Right lung (tissue), 5 donors: ENCODE data around the gene USP9Y. TPM values are rescaled to one million over a fixed set of nuclear protein-coding genes. Genes with fewer than 3 reads are reported as not detected.

ENCODE experiments used
- polyA plus RNA-seq, 5 donors: library from polyadenylated mRNA; unstranded; fragments of 120-200 nt; gene quantifications; one replicate each; pipeline versions ENCODE4 v1.2.1 to v1.2.3, GENCODE V29; 2013; ENCODE audit warnings: inconsistent platforms in 1 of 5, low replicate concordance in 1 of 5; ENCODE audit not compliant: insufficient read length in 5 of 5, insufficient read depth in 1 of 5

USP9Y gene
- polyA plus RNA-seq, 5 donors = 0.19 to 64.5 (median 1.2) TPM

Other genes starting within 250 kb of the USP9Y start
- gene DDX3Y, start 203.6 kb downstream of the USP9Y start, polyA plus RNA-seq = 100 to 1,000 TPM in 2 of 5 donors, 1 to 10 TPM in 1, under 1 TPM in 2; 0.31 to 202 (median 1.6) TPM